Astrocyte (in vitro differentiated cells and primary cell): ENCODE measurements around the gene NCAPH2. TPM values are rescaled to one million over a fixed set of nuclear protein-coding genes. Genes with fewer than 3 reads are reported as not detected.
"Not testable (repeated sequence)": the region's sequence is repeated elsewhere in the genome, so short reads cannot be mapped to it uniquely, and the experiment has no call there.

Experiments
- DNase-seq: peaks from one replicate; pipeline ENCODE4 v3.0.0-alpha.2; 2010; ENCODE audit warnings: low read depth
- FAIRE-seq: peaks from 2 replicates; lab custom pipeline; 2011; peaks lifted over from hg19 to GRCh38; lab: Jason Lieb, UNC
- H2AFZ ChIP-seq: 2 replicates; pipeline ENCODE4 v1.6.0; 2012; ENCODE audit warnings: low read depth, low read length, inconsistent platforms
- H3K27ac ChIP-seq: 2 replicates; pipeline ENCODE4 v1.5.1; 2011; ENCODE audit warnings: low read depth, low read length, inconsistent platforms
- H3K27me3 ChIP-seq: 2 replicates; pipeline ENCODE4 v1.6.0; 2011; ENCODE audit warnings: low read length, inconsistent platforms; ENCODE audit not compliant: insufficient read depth
- H3K36me3 ChIP-seq: 2 replicates; pipeline ENCODE4 v1.5.1; 2011; ENCODE audit warnings: low read length, inconsistent platforms; ENCODE audit not compliant: insufficient read depth
- H3K4me1 ChIP-seq: 2 replicates; pipeline ENCODE4 v1.5.1; 2011; ENCODE audit warnings: low read length, inconsistent platforms; ENCODE audit not compliant: insufficient read depth
- H3K4me2 ChIP-seq: 2 replicates; pipeline ENCODE4 v1.6.0; 2012; ENCODE audit warnings: low read length, inconsistent platforms
- H3K4me3 ChIP-seq: 2 replicates; pipeline ENCODE4 v1.5.1; 2011; ENCODE audit warnings: low read depth, mild to moderate bottlenecking, low read length, inconsistent platforms; ENCODE audit not compliant: insufficient read depth
- H3K79me2 ChIP-seq: 2 replicates; pipeline ENCODE4 v1.6.0; 2012; ENCODE audit warnings: mild to moderate bottlenecking, low read length, inconsistent platforms; ENCODE audit not compliant: insufficient read depth
- H3K9ac ChIP-seq: 2 replicates; pipeline ENCODE4 v1.6.0; 2012; ENCODE audit warnings: mild to moderate bottlenecking, low read length, inconsistent platforms
- H3K9me3 ChIP-seq: 2 replicates; pipeline ENCODE4 v1.5.1; 2012; ENCODE audit warnings: low read depth, mild to moderate bottlenecking, low read length, inconsistent platforms; ENCODE audit not compliant: insufficient read depth
- H4K20me1 ChIP-seq: 2 replicates; pipeline ENCODE4 v1.6.0; 2012; ENCODE audit warnings: low read length, inconsistent platforms; ENCODE audit not compliant: insufficient read depth
- H3K27ac Mint-ChIP-seq: one replicate; pipeline ENCODE4 v1.8.0; 2021; ENCODE audit warnings: mild to moderate bottlenecking, mixed read lengths; ENCODE audit not compliant: unreplicated experiment
- H3K27me3 Mint-ChIP-seq: one replicate; pipeline ENCODE4 v1.8.0; 2021; ENCODE audit warnings: low read depth, mixed read lengths; ENCODE audit not compliant: unreplicated experiment
- H3K36me3 Mint-ChIP-seq: one replicate; pipeline ENCODE4 v1.8.0; 2021; ENCODE audit warnings: low read depth, mixed read lengths; ENCODE audit not compliant: unreplicated experiment
- H3K4me1 Mint-ChIP-seq: one replicate; pipeline ENCODE4 v1.8.0; 2021; ENCODE audit warnings: low read depth, mixed read lengths; ENCODE audit not compliant: unreplicated experiment
- H3K4me3 Mint-ChIP-seq: one replicate; pipeline ENCODE4 v1.8.0; 2021; ENCODE audit warnings: mild to moderate bottlenecking, moderate library complexity, mixed read lengths; ENCODE audit not compliant: unreplicated experiment
- H3K9me3 Mint-ChIP-seq: one replicate; pipeline ENCODE4 v1.8.0; 2021; ENCODE audit warnings: mild to moderate bottlenecking, mixed read lengths; ENCODE audit not compliant: unreplicated experiment
- CTCF ChIP-seq: IDR thresholded peaks from 2 replicates; pipeline ENCODE4 v1.5.1; 2011; ENCODE audit warnings: low read depth, mild to moderate bottlenecking, inconsistent platforms, low read length, moderate library complexity; ENCODE audit not compliant: insufficient read depth
- EZH2 ChIP-seq: IDR thresholded peaks from 2 replicates; pipeline ENCODE4 v1.6.1; 2012; ENCODE audit warnings: mild to moderate bottlenecking, low read length, inconsistent platforms; ENCODE audit not compliant: insufficient read depth
- total RNA-seq: library from RNA; stranded (reverse); gene quantifications from 2 replicates; pipeline ENCODE4 v1.2.1, GENCODE V29; 2021

NCAPH2 gene
- total RNA-seq, 1 donor from 2014 or later, result 25.6 TPM

GRCh38 chr22:50519151-50519550, 11.1 kb downstream of the NCAPH2 start:
- no peaks in the 10 kb centered on the region for H3K36me3 ChIP-seq
- peaks cover 4% of the 10 kb centered on the region for H3K4me1 ChIP-seq
- H2AFZ ChIP-seq, result no peak overlapping the region
- H3K9ac ChIP-seq, result no peak overlapping the region
- H4K20me1 ChIP-seq, result peaks cover 42% of the 10 kb centered on the region
- DNase-seq (no peak), FAIRE-seq (no peak)
- TF ChIP-seq EZH2, result no peak
- TF ChIP-seq CTCF, result no peak
- no peaks in the 10 kb centered on the region for H3K9me3 ChIP-seq
- H3K27ac ChIP-seq, result no peak overlapping the region
- Mint-ChIP-seq H3K4me1 (no peaks in the 10 kb centered on the region), H3K9me3 (no peaks in the 10 kb centered on the region), H3K27me3 (no peaks in the 10 kb centered on the region), H3K36me3 (peaks cover 11% of the 10 kb centered on the region), H3K27ac (no peak overlapping the region), H3K4me3 (no peak overlapping the region)
- H3K27me3 ChIP-seq, result no peaks in the 10 kb centered on the region
- H3K4me3 ChIP-seq, result no peak overlapping the region
- H3K79me2 ChIP-seq, result peaks cover 44% of the 10 kb centered on the region
- H3K4me2 ChIP-seq, result no peak overlapping the region

- not testable (repeated sequence) for H3K27ac ChIP-seq, DNase-seq, FAIRE-seq, H3K36me3 ChIP-seq, H3K27me3 ChIP-seq, H3K4me3 Mint-ChIP-seq, H3K27me3 Mint-ChIP-seq, H3K9me3 Mint-ChIP-seq, H2AFZ ChIP-seq, H3K9ac ChIP-seq, H3K27ac Mint-ChIP-seq, H3K9me3 ChIP-seq, H3K4me3 ChIP-seq, H3K4me2 ChIP-seq, H3K36me3 Mint-ChIP-seq, H3K4me1 Mint-ChIP-seq
- peaks cover 13% of the 10 kb centered on the region for H3K4me1 ChIP-seq
- peaks cover 39% of the 10 kb centered on the region for H4K20me1 ChIP-seq
- peaks cover 44% of the 10 kb centered on the region for H3K79me2 ChIP-seq
Observed at GRCh38 chr22:50520184-50520583, 12.2 kb downstream of the NCAPH2 start.

GRCh38 chr22:50520826-50521453, 12.9 kb downstream of the NCAPH2 start:
- no peak overlapping the region for H3K9ac ChIP-seq

More at GRCh38 chr22:50520826-50521453, 12.9 kb downstream of the NCAPH2 start:
- Histone ChIP-seq H3K9me3 (no peaks in the 10 kb centered on the region), H3K4me1 (peaks cover 13% of the 10 kb centered on the region), H3K36me3 (no peaks in the 10 kb centered on the region), H2AFZ (no peak overlapping the region), H3K4me2 (no peak overlapping the region), H3K27me3 (no peaks in the 10 kb centered on the region), H3K27ac (no peak overlapping the region), H3K4me3 (no peak overlapping the region), H3K79me2 (peaks cover 40% of the 10 kb centered on the region), H4K20me1 (peaks cover 38% of the 10 kb centered on the region)
- Mint-ChIP-seq H3K9me3 (no peaks in the 10 kb centered on the region), H3K36me3 (peaks cover 6% of the 10 kb centered on the region), H3K27ac (no peak overlapping the region), H3K4me3 (no peak overlapping the region), H3K27me3 (no peaks in the 10 kb centered on the region), H3K4me1 (peaks cover 4% of the 10 kb centered on the region)
- no peak for FAIRE-seq
- no peak for DNase-seq
- TF ChIP-seq EZH2 (no peak), CTCF (no peak)
